Right ventricle myocardium inferior (tissue), 1 donor: ENCODE measurements around the gene ADAMTS2. TPM values are rescaled to one million over a fixed set of nuclear protein-coding genes. Genes with fewer than 3 reads are reported as not detected.

Source experiments
- ATAC-seq: fragments of 200-7000 bp; cut with Tn5 transposase; one replicate; pipeline ENCODE4 v1.9.1; 2020; ENCODE audit warnings: mild to moderate bottlenecking, moderate library complexity
- DNase-seq: peaks from one replicate; pipeline ENCODE4 v3.0.0; 2021; ENCODE audit errors: missing footprints
- intact Hi-C: fragments of 100-400 bp; cut with DNase I; formaldehyde crosslinking; loops from one replicate; pipeline ENCODE4 v1.11.0; 2022
- total RNA-seq: library from RNA; stranded (reverse); fragmentation: NEBNext Ultra II Directional; extraction: Animal tissue kit (Norgen Biotek cat#: 25700); gene quantifications from one replicate; pipeline ENCODE4 v1.2.1, GENCODE V29; 2021
- donor health status: DM: no; HTN: yes; CAD: no; lungs with severe emphysema.

Gene ADAMTS2
- total RNA-seq, 1 donor from 2014 or later = 3.7 TPM

DNA sequence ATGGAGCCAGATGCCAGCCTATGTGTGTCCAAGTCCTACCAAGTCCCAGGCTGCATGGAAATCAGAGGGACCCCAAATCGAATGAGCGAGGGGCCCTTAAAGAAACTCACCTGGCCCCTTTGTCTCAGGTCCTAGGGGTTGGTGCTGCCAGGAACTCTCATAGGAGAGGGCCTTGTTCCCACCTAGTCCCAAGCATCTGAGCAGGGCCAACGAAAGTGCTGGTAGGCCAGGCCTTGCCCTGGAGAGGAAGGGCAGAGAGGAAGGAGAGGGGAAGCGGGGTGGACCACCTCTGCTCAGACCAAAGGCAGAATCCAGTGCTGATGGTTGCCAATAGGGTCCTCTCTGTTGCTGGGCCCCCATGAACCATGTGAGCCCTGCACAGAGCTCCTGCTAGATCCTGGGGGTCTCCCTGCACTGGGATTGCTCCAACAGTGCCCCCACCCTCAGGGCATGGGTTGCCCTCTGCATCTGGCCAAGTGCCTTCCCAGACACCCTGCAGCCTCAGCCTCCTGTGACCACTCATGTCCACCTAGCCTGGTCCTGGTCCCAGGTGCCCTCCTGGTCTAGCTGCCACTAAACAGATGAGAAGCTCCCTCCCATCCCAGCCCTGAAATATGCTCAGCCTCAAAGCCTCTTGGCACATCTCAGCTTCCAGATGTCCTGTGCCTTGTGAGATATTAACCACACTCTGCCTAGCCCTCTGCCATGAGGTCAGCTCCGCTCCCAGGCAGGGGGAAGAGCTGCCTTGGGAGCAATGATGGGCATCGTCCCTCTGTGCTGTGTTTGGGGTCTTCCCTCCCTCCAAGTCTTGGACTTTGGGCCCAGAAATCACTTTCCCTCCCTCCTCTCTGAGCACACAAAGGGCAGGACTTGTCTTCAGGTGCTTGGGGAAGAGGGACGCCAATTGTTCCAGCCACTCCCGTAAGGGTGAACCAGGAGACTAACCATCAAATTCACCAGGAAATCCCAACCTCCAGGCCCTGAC, 109.6 kb downstream of the ADAMTS2 start:
- peak; percentile 37 for DNase-seq
- intact Hi-C loops = no loop called here
- ATAC-seq = no peak

GRCh38 chr5:179234563-179235135, 110.6 kb downstream of the ADAMTS2 start:
- DNase-seq = no peak
- intact Hi-C loops = no loop called here
- no peak for ATAC-seq

DNA sequence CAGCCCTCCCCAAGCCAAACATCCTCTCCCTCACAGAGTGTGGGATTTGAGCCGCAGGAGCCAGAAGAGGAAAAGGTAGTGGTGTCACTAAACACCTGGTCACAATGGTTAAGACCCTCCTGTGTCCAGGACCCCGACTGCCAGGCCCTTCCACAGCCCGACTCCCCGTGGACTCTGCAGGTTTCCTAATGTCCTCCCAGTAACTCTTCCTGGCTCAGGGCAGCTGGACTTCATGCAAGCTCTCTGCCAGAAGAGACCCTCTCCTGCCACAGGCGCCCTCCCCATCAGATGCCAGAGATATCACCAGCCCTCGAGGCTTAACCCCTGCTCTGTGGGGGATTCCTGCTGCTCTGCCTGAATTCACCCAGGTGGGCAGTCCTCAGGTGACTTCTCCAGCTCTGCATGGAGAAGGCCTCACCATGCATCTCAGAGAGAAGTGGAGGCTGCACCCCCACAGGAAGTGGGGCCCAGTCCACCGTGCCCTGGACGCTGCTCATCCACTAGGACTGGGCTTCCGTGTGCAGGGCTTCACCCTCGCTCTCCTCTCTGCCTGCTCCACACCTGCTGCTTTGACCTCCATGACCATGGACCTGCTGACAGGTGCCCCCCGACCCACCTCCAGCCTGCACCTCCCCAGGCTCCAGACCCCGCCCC, 111.2 kb downstream of the ADAMTS2 start:
- intact Hi-C loops = no loop called here
- DNase-seq = no peak
- ATAC-seq = no peak

GRCh38 chr5:179232091-179232735, 113.0 kb downstream of the ADAMTS2 start:
- intact Hi-C loops = no loop called here
- ATAC-seq (no peak), DNase-seq (peak; percentile 31)

DNA sequence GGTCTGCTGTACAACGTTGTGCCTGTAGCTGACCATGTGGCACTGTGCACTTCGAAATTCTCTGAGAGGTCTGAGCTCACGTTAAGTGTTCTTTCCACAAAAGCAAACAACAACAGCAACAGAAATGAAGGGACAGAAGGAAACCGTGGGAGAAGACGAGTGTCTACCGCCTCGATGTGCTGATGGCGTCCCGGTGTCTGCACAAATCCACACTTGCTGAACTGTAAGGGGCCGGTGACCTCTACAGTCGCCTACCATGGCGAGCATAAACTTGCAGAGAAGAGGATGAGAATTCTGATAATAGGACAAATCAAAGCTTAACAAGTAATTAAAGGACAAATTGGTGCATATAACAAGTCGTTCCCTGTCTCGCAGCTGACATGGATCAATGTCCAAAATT, 114.0 kb downstream of the ADAMTS2 start:
- ATAC-seq (no peak), DNase-seq (no peak)
- intact Hi-C loops = no loop called here

- DNase-seq = peak; percentile 41
- no peak for ATAC-seq
- intact Hi-C loops = no loop called here
These were observed 115.2 kb downstream of the ADAMTS2 start for GRCh38 chr5:179230061-179230461.

DNA sequence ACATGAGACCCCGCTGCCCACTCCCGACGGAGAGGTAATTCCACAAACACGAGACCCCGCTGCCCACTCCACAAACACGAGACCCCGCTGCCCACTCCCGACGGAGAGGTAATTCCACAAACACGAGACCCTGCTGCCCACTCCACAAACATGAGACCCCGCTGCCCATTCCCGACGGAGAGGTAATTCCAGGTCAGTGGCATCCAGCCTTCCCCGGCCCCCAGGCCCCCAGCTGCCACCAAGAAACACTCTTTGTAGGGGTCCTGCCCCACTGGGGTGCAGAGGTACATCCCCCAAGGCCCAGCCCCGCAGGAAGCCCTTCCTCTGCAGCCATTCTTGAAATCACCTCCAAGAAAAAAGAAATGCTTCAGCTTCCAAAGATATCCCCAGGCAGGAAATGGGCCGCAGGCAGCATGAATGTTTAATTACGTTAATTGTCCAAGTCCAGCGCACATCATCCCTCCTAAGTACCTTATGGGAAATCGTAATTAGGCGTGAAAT, 115.9 kb downstream of the ADAMTS2 start:
- ATAC-seq (no peak), DNase-seq (peak; percentile 58)
- intact Hi-C loops = no loop called here

DNA sequence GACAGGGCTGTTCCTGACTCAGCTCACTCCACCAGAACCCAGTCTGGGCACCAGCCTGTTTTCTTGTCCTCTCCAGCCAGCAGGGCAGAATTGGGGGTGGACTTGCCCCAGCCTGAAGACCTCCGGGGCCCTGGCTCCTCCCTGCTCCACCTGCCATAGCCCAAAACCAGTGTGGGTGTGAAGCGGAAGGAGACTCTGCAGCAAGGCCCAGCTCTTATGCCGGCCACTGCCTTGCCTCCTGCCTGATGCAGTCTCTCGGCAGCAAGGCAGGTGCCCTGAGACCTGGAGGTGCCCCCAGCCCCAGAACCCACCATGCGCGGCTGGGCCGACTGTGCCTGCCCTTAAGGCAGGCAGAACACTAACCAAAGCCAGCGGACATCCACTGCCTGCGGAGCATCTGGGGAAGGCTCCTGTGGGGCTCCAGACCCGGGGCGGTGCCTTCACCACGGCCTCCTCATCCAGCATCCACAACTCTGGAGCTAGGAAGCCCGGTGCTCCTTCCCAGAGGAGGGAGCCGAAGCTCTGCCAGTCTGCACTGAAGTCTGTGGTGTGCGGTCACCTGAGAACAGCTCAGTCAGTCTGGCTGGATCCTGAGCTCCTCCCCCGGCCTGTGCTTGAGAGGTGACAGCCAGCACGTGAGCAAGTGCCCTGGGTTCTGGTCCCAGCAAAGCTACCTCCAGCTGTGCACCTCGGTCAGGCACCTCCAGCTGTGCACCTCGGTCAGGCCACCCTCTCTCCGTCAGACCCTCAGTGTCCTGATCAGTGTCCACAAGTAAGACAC, 116.7 kb downstream of the ADAMTS2 start:
- DNase-seq (peak; percentile 72), ATAC-seq (no peak)
- intact Hi-C loops = no loop called here

GRCh38 chr5:179227580-179228311, 117.5 kb downstream of the ADAMTS2 start:
- DNase-seq (peak; percentile 59), ATAC-seq (peak; percentile 43)
- intact Hi-C loops = no loop called here

GRCh38 chr5:179227229-179227579, 118.1 kb downstream of the ADAMTS2 start:
- DNase-seq (no peak), ATAC-seq (peak; percentile 15)
- intact Hi-C loops = no loop called here

DNA sequence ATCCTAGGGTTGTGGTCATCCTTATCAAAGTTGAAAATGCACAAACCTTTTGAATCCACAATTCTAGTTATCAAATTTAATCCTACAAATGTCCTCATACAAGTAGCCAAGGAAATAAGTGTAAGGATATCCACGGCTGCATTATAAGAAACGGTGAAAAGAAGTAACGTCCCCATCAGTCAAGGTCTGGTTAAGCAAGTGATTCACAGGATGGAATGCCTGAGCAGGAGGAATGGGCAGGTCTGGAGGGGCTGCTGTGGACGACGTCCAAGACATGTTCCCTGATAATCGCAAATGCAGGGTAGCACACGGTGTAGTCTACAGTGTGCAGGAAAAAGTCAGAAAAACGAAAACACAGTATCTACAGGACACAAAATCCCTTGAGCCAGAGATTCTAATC, 118.6 kb downstream of the ADAMTS2 start:
- DNase-seq = no peak
- intact Hi-C loops = no loop called here
- no peak for ATAC-seq

DNA sequence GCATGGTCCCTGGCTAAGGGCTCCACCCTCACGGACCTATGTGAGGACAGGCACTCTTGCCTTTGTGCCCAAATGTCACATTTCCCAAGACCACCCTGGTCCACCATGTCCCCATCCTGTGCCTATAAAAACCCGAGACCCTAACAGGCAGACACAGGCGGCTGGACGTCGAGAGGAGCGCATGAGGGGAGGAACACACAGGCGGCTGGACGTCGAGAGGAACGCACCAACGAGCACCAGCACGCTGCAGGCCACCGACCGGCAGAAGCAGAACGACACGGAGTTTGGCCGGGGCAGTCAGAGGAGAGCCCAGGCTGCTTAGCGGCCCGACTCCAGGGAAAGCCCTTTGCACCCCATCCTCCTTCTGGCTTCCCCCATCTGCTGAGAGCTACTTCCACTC, 119.9 kb downstream of the ADAMTS2 start:
- DNase-seq (no peak), ATAC-seq (no peak)
- intact Hi-C loops = no loop called here

DNA sequence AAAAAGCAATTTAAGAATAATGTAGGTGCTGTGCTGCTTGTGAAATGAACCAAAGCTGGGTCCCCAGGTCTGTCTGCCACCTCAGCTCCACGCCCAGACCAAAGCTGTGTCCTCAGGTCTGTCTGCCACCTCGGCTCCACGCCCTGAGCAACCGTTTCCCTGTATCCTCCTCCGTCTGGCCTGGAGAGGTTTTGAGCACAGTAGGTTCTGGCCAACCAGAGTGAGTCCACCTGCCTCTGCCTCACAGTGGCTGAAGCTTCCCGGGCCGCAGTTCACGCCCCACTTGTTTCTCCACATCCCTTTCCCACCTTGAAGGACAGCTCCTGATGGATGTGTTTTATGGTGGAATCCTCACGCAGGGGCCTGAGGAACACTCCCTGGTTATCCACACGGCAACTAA, 120.5 kb downstream of the ADAMTS2 start:
- no peak for ATAC-seq
- DNase-seq = peak; percentile 31
- intact Hi-C loops = no loop called here

DNA sequence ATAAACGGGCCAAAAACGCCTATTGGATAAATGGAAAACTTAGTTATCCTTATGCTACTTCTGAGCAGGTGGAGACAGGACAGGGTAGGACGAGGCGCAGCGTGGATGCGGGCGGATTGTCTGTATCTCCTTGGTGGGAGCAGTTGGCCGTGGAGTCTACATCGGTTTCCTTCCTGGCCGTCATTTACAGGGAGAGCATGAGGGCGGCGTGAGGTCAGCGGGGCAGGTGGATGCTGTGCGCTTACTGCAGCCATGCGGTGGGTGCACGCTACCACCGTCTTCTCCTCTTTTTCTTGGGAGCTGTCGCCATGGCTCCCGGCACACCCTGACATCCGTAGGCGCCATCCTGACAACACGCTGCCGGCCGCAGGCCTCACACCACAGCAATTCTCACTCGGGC, 121.3 kb downstream of the ADAMTS2 start:
- intact Hi-C loops = no loop called here
- DNase-seq (peak; percentile 57), ATAC-seq (no peak)

DNA sequence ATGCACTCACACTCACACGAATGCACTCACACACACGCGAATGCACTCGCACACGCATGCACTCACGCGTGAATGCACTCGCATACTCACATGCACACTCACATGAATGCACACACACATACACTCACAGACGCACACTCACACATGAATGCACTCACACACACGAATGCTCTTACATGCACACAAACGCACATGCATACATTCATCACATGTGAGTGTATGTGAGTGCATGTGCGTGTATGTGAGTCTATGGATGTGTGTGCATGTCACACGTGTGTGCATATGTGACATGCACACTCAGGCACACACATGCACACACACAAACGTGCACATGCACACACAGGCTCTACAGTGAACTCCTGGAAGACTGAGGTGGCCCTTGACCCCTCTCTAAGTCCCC, 121.7 kb downstream of the ADAMTS2 start:
- ATAC-seq (no peak), DNase-seq (no peak)
- intact Hi-C loops = no loop called here

DNA sequence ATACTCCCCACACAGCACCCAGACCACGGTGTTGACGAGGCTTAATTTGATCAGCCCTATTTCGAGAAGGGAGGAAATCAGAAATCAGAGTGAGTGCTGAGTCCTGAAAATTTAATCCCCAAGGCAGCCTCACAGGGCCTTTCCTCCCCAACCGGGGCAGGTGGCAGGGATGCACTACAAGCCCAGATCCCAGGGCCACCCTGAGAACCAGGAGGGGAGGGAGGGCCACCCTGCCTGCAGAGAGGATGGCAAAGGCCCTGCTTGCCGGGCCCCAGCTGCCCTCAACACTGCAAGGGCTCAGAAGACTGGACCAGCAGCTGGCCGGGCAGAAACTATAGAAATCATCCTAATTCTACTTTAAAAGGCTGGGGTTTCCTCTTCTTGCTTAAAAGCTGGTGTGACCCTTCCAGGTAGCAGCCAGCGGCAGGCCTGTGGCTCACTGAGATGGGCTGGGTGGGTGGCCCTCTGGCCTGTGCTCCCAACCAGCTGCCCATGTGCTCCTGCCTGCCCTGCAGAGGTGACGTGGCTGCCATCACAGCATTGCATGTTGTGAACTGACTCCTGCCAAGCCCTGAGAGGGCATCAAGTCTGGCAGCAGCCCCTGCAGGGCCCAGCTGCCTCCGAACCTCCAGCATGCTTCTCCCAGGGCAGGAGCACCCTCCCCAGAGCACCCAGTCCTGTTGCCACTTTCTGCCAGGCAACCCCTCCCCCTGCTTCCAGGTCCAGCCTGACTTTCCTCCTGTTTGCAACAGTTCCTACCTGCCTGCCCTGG, 122.8 kb downstream of the ADAMTS2 start:
- DNase-seq (peak; percentile 28), ATAC-seq (no peak)
- intact Hi-C loops = no loop called here

DNA sequence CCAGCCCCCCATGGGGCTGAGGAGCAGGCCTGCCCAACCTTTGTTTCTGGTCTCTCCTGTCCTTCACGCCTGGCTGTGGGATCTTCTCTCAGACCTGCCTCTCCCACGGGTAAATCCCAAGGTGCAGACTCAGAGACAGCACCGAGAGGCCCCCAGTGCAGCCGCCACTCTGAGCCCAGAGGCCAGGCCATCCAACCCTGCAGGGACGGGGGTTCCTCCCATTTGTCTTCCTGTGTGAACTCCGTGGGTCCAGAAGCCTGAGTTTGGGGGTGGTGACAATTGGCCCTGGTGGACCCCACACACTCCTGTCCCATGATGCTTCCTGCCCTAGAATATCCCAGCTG, 123.4 kb downstream of the ADAMTS2 start:
- ATAC-seq (no peak), DNase-seq (peak; percentile 39)
- intact Hi-C loops = no loop called here
